Endodermal cell (in vitro differentiated cells): ENCODE data around the gene NFAT5. TPM values are rescaled to one million over a fixed set of nuclear protein-coding genes. Genes with fewer than 3 reads are reported as not detected.
"Not testable (repeated sequence)": the region's sequence is repeated elsewhere in the genome, so short reads cannot be mapped to it uniquely, and the experiment has no call there.

Experiments used
- DNase-seq: peaks from one replicate; pipeline ENCODE4 v3.0.0-alpha.2; 2017
- H3K27ac ChIP-seq: 2 replicates; pipeline ENCODE4 v1.5.1; 2013; ENCODE audit warnings: mild to moderate bottlenecking, low read depth, low read length, moderate library complexity
- H3K27me3 ChIP-seq: 2 replicates; pipeline ENCODE4 v1.6.1; 2013; ENCODE audit warnings: mild to moderate bottlenecking, low read length, moderate library complexity; ENCODE audit not compliant: insufficient read depth, control insufficient read depth, poor library complexity, severe bottlenecking
- H3K36me3 ChIP-seq: 2 replicates; pipeline ENCODE4 v1.7.0; 2013; ENCODE audit warnings: mild to moderate bottlenecking, low read length, moderate library complexity; ENCODE audit not compliant: control insufficient read depth, insufficient read depth
- H3K4me1 ChIP-seq: one replicate; pipeline ENCODE4 v1.7.0; 2013; ENCODE audit warnings: low read length; ENCODE audit not compliant: control insufficient read depth, insufficient read depth
- H3K4me3 ChIP-seq: 2 replicates; pipeline ENCODE4 v1.5.1; 2013; ENCODE audit warnings: mild to moderate bottlenecking, low read length, moderate library complexity
- H3K9ac ChIP-seq: 2 replicates; pipeline ENCODE4 v1.6.1; 2013; ENCODE audit warnings: mild to moderate bottlenecking, low read length, moderate library complexity; ENCODE audit not compliant: poor library complexity, severe bottlenecking; ENCODE audit errors: extremely low read depth
- H3K9me3 ChIP-seq: 2 replicates; pipeline ENCODE4 v1.6.1; 2013; ENCODE audit warnings: mild to moderate bottlenecking, low read length, moderate library complexity; ENCODE audit not compliant: control insufficient read depth
- H3K27ac Mint-ChIP-seq: 2 replicates; pipeline ENCODE4 v1.8.0; 2020; ENCODE audit warnings: mixed read lengths
- H3K27me3 Mint-ChIP-seq: 2 replicates; pipeline ENCODE4 v1.8.0; 2021; ENCODE audit warnings: mild to moderate bottlenecking, mixed read lengths; ENCODE audit not compliant: insufficient read depth
- H3K36me3 Mint-ChIP-seq: 2 replicates; pipeline ENCODE4 v1.8.0; 2020; ENCODE audit warnings: low read depth, mixed read lengths
- H3K4me1 Mint-ChIP-seq: 2 replicates; pipeline ENCODE4 v1.8.0; 2020; ENCODE audit warnings: mixed read lengths
- H3K4me3 Mint-ChIP-seq: 2 replicates; pipeline ENCODE4 v1.8.0; 2020; ENCODE audit warnings: mild to moderate bottlenecking, moderate library complexity, mixed read lengths
- H3K9me3 Mint-ChIP-seq: 2 replicates; pipeline ENCODE4 v1.8.0; 2020; ENCODE audit warnings: mild to moderate bottlenecking, mixed read lengths
- CTCF ChIP-seq: fragments of 200-600 bp; sonication (generic); conservative IDR thresholded peaks from 2 replicates; pipeline ENCODE4 v1.5.0; 2021; ENCODE audit warnings: antibody characterized with exemption, mild to moderate bottlenecking
- WGBS, 2 experiments: methylation state at CpG; one replicate each; pipeline versions ENCODE4 v1.1.5 to v1.1.7; 2013; ENCODE audit warnings: missing lambda C conversion rate in 2 of 2, mixed read lengths in 1 of 2; ENCODE audit not compliant: insufficient coverage in 1 of 2, insufficient read length in 1 of 2; 5-methylcytosine and 5-hydroxymethylcytosine counted together
- total RNA-seq, 2 donors: library from RNA; stranded (reverse); fragmentation: NEBNext Ultra II Directional in 1 of 2; extraction: Animal tissue kit (Norgen Biotek cat#: 25700) in 1 of 2; gene quantifications; 2 replicates in 1 of 2; 3 replicates in 1 of 2; pipeline ENCODE4 v1.2.1, GENCODE V29; 2021

The NFAT5 gene
- total RNA-seq, 2 donors from 2014 or later = 38.8 to 40.3 TPM

DNA sequence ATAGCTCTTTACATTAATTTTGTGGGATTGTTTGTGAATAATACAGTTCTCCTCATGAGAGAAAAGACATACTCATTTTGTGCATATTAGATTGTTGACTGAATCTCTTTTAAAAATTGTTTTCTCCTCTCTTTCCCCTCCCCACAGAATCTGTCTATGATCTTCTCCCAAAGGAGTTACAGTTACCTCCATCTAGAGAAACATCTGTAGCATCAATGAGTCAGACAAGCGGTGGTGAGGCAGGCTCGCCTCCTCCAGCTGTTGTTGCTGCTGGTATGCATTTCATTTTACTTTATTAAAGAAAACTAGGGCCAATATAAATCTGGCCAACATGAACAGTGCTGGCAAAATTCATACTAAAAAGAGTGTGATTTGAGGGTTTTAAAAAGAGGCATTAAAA, 60.5 kb downstream of the NFAT5 start:
- TF ChIP-seq CTCF = no peak
- no peaks in the 10 kb centered on the region for H3K9me3 ChIP-seq
- no peaks in the 10 kb centered on the region for H3K27me3 ChIP-seq
- 97% methylated on average over 2 of the region's 2 CpGs; no CpG with 5 or more reads in 1 of the 2 experiments for WGBS, 2 experiments
- peaks cover 32% of the 10 kb centered on the region for H3K36me3 ChIP-seq
- no peaks in the 10 kb centered on the region for H3K4me1 Mint-ChIP-seq
- no peak overlapping the region for H3K27ac Mint-ChIP-seq
- H3K9me3 Mint-ChIP-seq = no peaks in the 10 kb centered on the region
- no peak overlapping the region for H3K4me3 Mint-ChIP-seq
- H3K4me1 ChIP-seq = no peaks in the 10 kb centered on the region
- H3K36me3 Mint-ChIP-seq = peaks cover 26% of the 10 kb centered on the region
- no peak overlapping the region for H3K4me3 ChIP-seq
- no peak overlapping the region for H3K27ac ChIP-seq
- no peaks in the 10 kb centered on the region for H3K27me3 Mint-ChIP-seq
- DNase-seq = no peak
- H3K9ac ChIP-seq = no peak overlapping the region

- no peak for DNase-seq
- H3K36me3 ChIP-seq = peaks cover 58% of the 10 kb centered on the region
- H3K9me3 Mint-ChIP-seq = peaks cover 36% of the 10 kb centered on the region
- no peaks in the 10 kb centered on the region for H3K4me1 ChIP-seq
- H3K27me3 Mint-ChIP-seq = no peaks in the 10 kb centered on the region
- no peaks in the 10 kb centered on the region for H3K4me1 Mint-ChIP-seq
- no peak overlapping the region for H3K4me3 ChIP-seq
- no peak overlapping the region for H3K27ac ChIP-seq
- peaks cover 56% of the 10 kb centered on the region for H3K36me3 Mint-ChIP-seq
- H3K9ac ChIP-seq = no peak overlapping the region
- TF ChIP-seq CTCF = no peak
- H3K9me3 ChIP-seq = peaks cover 36% of the 10 kb centered on the region
- H3K27me3 ChIP-seq = no peaks in the 10 kb centered on the region
- H3K27ac Mint-ChIP-seq = no peak overlapping the region
- H3K4me3 Mint-ChIP-seq = no peak overlapping the region
Observed at GRCh38 chr16:69632828-69633227, 67.1 kb downstream of the NFAT5 start.

DNA sequence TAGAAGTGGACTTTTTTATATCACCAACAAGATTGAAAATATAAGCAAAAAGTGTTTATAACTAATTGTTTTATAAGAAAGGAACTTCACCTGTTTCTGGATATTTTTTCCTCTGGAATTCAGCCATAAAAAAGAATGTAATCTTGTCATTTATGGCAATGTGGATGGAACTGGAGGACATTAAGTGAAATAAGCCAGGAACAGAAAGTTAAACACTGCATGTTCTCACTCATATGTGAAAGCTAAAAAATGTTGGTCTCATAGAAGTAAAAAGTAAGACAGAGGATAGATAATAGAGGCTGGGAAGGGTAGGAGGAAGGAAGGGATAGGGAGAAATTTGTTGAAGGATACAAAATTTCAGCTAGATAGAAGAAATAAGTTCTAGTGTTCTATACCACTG, 67.6 kb downstream of the NFAT5 start:
- no peak overlapping the region for H3K27ac Mint-ChIP-seq
- H3K9me3 Mint-ChIP-seq = peaks cover 38% of the 10 kb centered on the region
- H3K36me3 Mint-ChIP-seq = peaks cover 59% of the 10 kb centered on the region

GRCh38 chr16:69636563-69637146, 70.9 kb downstream of the NFAT5 start:
- peaks cover 38% of the 10 kb centered on the region for H3K9me3 Mint-ChIP-seq
- H3K36me3 ChIP-seq = peaks cover 53% of the 10 kb centered on the region
- not testable (repeated sequence) for H3K27me3 Mint-ChIP-seq, H3K4me1 Mint-ChIP-seq, H3K4me3 Mint-ChIP-seq, H3K9ac ChIP-seq, H3K4me1 ChIP-seq, H3K27me3 ChIP-seq, H3K27ac ChIP-seq, H3K27ac Mint-ChIP-seq, DNase-seq
- H3K36me3 Mint-ChIP-seq = peaks cover 55% of the 10 kb centered on the region
- H3K9me3 ChIP-seq = peaks cover 39% of the 10 kb centered on the region
- peak overlapping the region; percentile 48 for H3K4me3 ChIP-seq
- WGBS, 2 experiments = 94 to 97% methylated on average over 2 to 3 of the region's 3 CpGs

More for the DNA sequence above, 67.6 kb downstream of the NFAT5 start:
- peaks cover 61% of the 10 kb centered on the region for H3K36me3 ChIP-seq
- Mint-ChIP-seq H3K4me3 (no peak overlapping the region), H3K4me1 (no peaks in the 10 kb centered on the region), H3K27me3 (no peaks in the 10 kb centered on the region)
- no peak for DNase-seq
- no peak overlapping the region for H3K4me3 ChIP-seq
- H3K4me1 ChIP-seq = no peaks in the 10 kb centered on the region
- H3K27me3 ChIP-seq = no peaks in the 10 kb centered on the region
- no peak overlapping the region for H3K27ac ChIP-seq
- H3K9me3 ChIP-seq = peaks cover 39% of the 10 kb centered on the region
- no peak overlapping the region for H3K9ac ChIP-seq
- no peak for TF ChIP-seq CTCF

DNA sequence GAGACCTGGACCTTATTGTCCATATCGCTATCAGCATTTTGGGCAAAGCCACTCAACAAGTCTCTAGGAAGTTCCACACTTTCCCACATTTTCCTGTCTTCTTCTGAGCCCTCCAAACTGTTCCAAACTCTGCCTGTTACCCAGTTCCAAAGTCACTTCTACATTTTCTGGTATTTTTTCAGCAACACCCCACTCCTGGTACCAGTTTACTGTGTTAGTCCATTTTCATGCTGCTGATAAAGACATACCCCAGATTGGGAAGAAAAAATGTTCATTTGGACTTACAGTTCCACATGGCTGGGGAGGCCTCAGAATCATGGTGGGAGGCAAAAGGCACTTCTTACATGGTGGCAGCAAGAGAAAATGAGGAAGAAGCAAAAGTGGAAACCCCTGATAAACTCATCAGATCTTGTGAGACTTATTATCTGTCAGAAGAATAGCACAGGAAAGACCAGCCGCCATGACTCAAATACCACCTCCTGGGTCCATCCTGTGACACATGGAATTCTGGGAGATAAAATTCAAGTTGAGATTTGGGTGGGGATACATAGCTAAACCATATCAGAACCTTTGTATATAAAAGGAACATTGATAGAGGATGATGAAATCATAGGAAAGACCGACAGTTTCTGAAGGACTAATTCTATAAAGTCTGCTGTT, 71.6 kb downstream of the NFAT5 start:
- Mint-ChIP-seq H3K36me3 (peaks cover 55% of the 10 kb centered on the region), H3K9me3 (peaks cover 38% of the 10 kb centered on the region)
- 95 to 99% methylated on average over 2 to 3 of the region's 3 CpGs for WGBS, 2 experiments
- not testable (repeated sequence) for H3K27me3 Mint-ChIP-seq, H3K4me3 Mint-ChIP-seq, H3K27me3 ChIP-seq, H3K4me1 Mint-ChIP-seq, H3K27ac Mint-ChIP-seq, DNase-seq, H3K9ac ChIP-seq, H3K27ac ChIP-seq, H3K4me1 ChIP-seq
- Histone ChIP-seq H3K36me3 (peaks cover 53% of the 10 kb centered on the region), H3K9me3 (peaks cover 39% of the 10 kb centered on the region), H3K4me3 (peak overlapping the region; percentile 48)
